Cardiac ventricle fibroblast (primary cell): ENCODE measurements around the gene CNIH4. TPM values are rescaled to one million over a fixed set of nuclear protein-coding genes. Genes with fewer than 3 reads are reported as not detected.

Source experiments
- total RNA-seq: library from RNA; depleted of rRNA; stranded (reverse); fragments of >200 nt; gene quantifications from 2 replicates; pipeline ENCODE4 v1.2.3, GENCODE V29; 2015

CNIH4 gene
- 26.2 and 30.6 TPM in 2 replicates for total RNA-seq

GRCh38 chr1:224356685-224357625, at the start of gene CNIH4:
Gene CNIH4, plus strand, starts transcription at chr1:224356879. Its CDS starts 46 bp downstream, at chr1:224356925.

DNA sequence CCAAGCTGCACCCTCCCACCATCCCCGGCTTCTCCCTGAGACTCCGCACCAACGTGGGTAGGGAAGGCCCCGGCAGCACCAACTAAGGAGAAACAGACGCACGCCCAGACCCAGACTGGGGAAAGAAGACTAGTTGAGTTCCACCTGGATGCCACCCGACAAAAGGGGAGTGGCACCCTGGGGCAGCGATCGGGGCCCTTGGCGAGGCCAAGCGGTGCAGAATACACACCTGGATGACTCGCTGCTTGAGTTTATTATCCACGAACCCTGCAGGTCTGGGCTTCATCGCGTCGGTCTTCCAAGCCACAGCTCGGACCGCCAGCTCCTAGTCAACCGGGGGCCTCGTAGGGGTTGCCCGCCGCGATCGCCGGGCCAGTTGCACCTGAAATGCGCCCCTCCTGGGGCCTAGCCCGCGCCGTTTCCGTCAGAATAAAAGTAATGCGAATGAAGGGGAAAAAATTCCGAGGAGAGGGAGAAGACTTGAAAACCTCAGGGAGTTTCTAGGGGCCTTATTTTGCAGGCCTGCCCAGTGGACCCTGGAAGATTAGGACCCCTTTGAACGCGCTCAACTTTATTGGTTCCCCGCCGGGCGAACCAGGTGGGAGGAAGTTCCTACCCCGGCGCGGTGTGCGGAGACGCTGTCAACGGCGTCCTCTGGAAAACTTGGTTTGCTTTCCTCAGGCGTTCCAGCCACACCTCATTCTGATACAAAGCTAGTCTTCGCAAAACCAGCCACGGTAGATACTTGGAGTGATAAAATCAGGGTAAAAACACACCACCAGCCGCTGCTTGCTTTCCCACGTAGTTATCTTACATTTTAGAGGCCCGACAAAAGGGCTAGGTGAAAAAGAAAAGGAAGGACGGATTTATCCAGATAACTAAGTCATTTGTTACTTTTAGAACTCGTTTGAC, 26.6 kb upstream of the CNIH4 start, which contains the start of gene NVL:
TSS of gene NVL (minus strand) at position 331 of the 912 bp plus-strand sequence. CDS start at position 286, 45 bp downstream.

Other genes with a start within 250 kb of the CNIH4 start
- gene FBXO28, start 242.8 kb upstream of the CNIH4 start, total RNA-seq: 16.0 and 19.4 TPM in 2 replicates
- 126 and 140 TPM in 2 replicates for gene DEGS1, start 173.6 kb upstream of the CNIH4 start, total RNA-seq
- 11.0 and 13.3 TPM in 2 replicates for gene NVL, start 26.7 kb upstream of the CNIH4 start, total RNA-seq
- gene WDR26, start 77.9 kb downstream of the CNIH4 start, total RNA-seq: 57.7 and 60.2 TPM in 2 replicates